Measurements from ENCODE around the gene MT1X. TPM values are rescaled to one million over a fixed set of nuclear protein-coding genes. Genes with fewer than 3 reads are reported as not detected.
A peak's percentile ranks its signal among the peaks of the same experiment; 100 is the strongest.

The MT1X gene
- total and polyA plus RNA-seq, 2 experiments from 2014 or later: 39.8 to 127 TPM

- Histone ChIP-seq H3K4me2 (peak within 1 kb of the TSS; percentile 94), H3K36me3 (replicated peaks; ENCODE audit: insufficient read depth, low read depth) (no peaks in the 10 kb centered on the region), H3K79me2 (peaks cover 31% of the 10 kb centered on the region), H3K4me3 (peak within 1 kb of the TSS; percentile 61), H4K20me1 (ENCODE audit: insufficient read depth, poor library complexity, severe bottlenecking) (no peaks in the 10 kb centered on the region), H3K4me1 (ENCODE audit: insufficient read depth) (no peaks in the 10 kb centered on the region), H3K9me2 (replicated peaks; ENCODE audit: insufficient read depth) (no peaks in the 10 kb centered on the region), H3K27ac (peak within 1 kb of the TSS; percentile 85), H3K27me3 (no peaks in the 10 kb centered on the region), H2AFZ (peak within 1 kb of the TSS; percentile 82), H3K9me3 (ENCODE audit: low read depth) (no peaks in the 10 kb centered on the region)
- no peak for TF ChIP-seq EZH2phosphoT487 (IDR thresholded peaks at IDR 0.05; ENCODE audit: low read depth, severe bottlenecking, unreplicated experiment)
- TF ChIP-seq CTCF (IDR thresholded peaks at IDR 0.05; ENCODE audit: poor library complexity): no peak
- no peak for TF ChIP-seq EZH2 (IDR thresholded peaks at IDR 0.05; ENCODE audit: borderline replicate concordance)
- WGBS (ENCODE audit: low lambda C conversion rate, missing lambda C conversion rate): 1% methylated on average over 66 of the region's 70 CpGs
- DNase-seq (ENCODE audit: low spot score): peak; percentile 96
Observed at GRCh38 chr16:56729735-56730662, 47.7 kb downstream of the MT1X start, which contains the start of gene NUP93. TSS of gene NUP93 (plus strand) at chr16:56730129. CDS start at chr16:56748248, 18,119 bp downstream.

DNA sequence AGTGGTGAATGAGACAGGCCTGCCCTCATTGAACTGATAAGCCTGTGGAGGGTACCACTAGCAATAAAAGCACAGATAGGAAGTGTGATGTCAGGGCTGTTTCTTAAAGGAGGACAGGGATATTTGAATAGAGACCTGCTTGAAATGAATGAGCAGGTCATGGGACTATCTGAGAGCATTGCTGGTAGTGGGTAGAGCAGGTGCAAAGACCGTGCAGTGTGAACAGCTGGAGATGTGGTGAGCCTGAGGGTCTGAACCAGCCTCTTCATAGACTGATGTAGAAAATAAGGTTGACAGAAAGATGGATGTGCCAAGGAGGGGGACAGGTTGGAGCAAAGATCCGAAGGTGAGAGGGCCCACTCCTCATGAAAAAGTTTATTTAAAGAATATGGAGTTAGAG lies 50.1 kb downstream of the MT1X start:
- no peak for DNase-seq (ENCODE audit: low spot score)
- no peak overlapping the region for H3K27ac ChIP-seq
- peaks cover 37% of the 10 kb centered on the region for H3K79me2 ChIP-seq
- TF ChIP-seq EZH2 (IDR thresholded peaks at IDR 0.05; ENCODE audit: borderline replicate concordance) (no peak), EZH2phosphoT487 (IDR thresholded peaks at IDR 0.05; ENCODE audit: low read depth, severe bottlenecking, unreplicated experiment) (no peak), CTCF (IDR thresholded peaks at IDR 0.05; ENCODE audit: poor library complexity) (no peak)
- no peaks in the 10 kb centered on the region for H3K9me2 ChIP-seq (replicated peaks; ENCODE audit: insufficient read depth)
- H3K36me3 ChIP-seq (replicated peaks; ENCODE audit: insufficient read depth, low read depth): no peaks in the 10 kb centered on the region
- H2AFZ ChIP-seq: no peak overlapping the region
- H3K4me3 ChIP-seq: no peak overlapping the region
- H3K27me3 ChIP-seq: no peaks in the 10 kb centered on the region
- no peaks in the 10 kb centered on the region for H3K4me1 ChIP-seq (ENCODE audit: insufficient read depth)
- no peaks in the 10 kb centered on the region for H3K9me3 ChIP-seq (ENCODE audit: low read depth)
- WGBS (ENCODE audit: low lambda C conversion rate, missing lambda C conversion rate): 94% methylated on average over 2 of the region's 2 CpGs
- H4K20me1 ChIP-seq (ENCODE audit: insufficient read depth, poor library complexity, severe bottlenecking): no peaks in the 10 kb centered on the region
- no peak overlapping the region for H3K4me2 ChIP-seq

DNA sequence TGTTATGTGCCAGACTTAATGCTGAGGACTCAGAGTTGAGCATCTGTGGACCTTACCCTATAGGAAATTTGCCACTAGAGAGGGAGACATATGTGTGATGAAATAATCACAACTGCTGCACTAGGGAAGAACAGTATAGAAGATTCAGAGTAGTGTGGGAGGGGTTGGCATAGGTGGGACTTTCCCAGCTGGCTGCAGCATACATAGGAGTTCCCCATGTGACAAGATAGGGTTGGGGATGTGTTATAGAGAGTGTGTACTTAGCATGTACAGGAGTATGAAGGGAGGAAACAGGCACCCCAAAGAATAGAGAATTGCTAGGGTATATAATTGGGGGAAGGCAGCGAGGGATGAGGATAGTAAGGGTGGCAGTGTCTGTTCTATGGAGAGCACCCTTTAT lies 50.6 kb downstream of the MT1X start:
- H4K20me1 ChIP-seq (ENCODE audit: insufficient read depth, poor library complexity, severe bottlenecking): no peaks in the 10 kb centered on the region
- no peak overlapping the region for H3K4me2 ChIP-seq
- peaks cover 37% of the 10 kb centered on the region for H3K79me2 ChIP-seq
- H3K9me3 ChIP-seq (ENCODE audit: low read depth): no peaks in the 10 kb centered on the region
- no peak overlapping the region for H2AFZ ChIP-seq
- H3K4me3 ChIP-seq: no peak overlapping the region
- no peak overlapping the region for H3K27ac ChIP-seq
- H3K36me3 ChIP-seq (replicated peaks; ENCODE audit: insufficient read depth, low read depth): no peaks in the 10 kb centered on the region
- TF ChIP-seq EZH2phosphoT487 (IDR thresholded peaks at IDR 0.05; ENCODE audit: low read depth, severe bottlenecking, unreplicated experiment) (no peak), CTCF (IDR thresholded peaks at IDR 0.05; ENCODE audit: poor library complexity) (no peak), EZH2 (IDR thresholded peaks at IDR 0.05; ENCODE audit: borderline replicate concordance) (no peak)
- H3K4me1 ChIP-seq (ENCODE audit: insufficient read depth): no peaks in the 10 kb centered on the region
- no peaks in the 10 kb centered on the region for H3K27me3 ChIP-seq
- H3K9me2 ChIP-seq (replicated peaks; ENCODE audit: insufficient read depth): no peaks in the 10 kb centered on the region
- no peak for DNase-seq (ENCODE audit: low spot score)
- whole genome bisulfite sequencing (ENCODE audit: low lambda C conversion rate, missing lambda C conversion rate): 86% methylated on average over 1 of the region's 1 CpG

Other genes starting within 250 kb of the MT1X start
- gene NUDT21, start 231.1 kb upstream of the MT1X start, total RNA-seq: 75.3 and 76.6 TPM in 2 replicates
- gene NUDT21, start 231.1 kb upstream of the MT1X start, polyA plus RNA-seq: 44.7 and 47.4 TPM in 2 replicates
- gene OGFOD1, start 230.9 kb upstream of the MT1X start, total RNA-seq: 45.6 and 58.9 TPM in 2 replicates
- gene OGFOD1, start 230.9 kb upstream of the MT1X start, polyA plus RNA-seq: 37.0 and 55.5 TPM in 2 replicates
- gene BBS2, start 162.4 kb upstream of the MT1X start, total RNA-seq: 39.0 and 47.0 TPM in 2 replicates
- gene BBS2, start 162.4 kb upstream of the MT1X start, polyA plus RNA-seq: 31.5 and 40.8 TPM in 2 replicates
- gene MT4, start 117.4 kb upstream of the MT1X start, total RNA-seq: not detected in 2 replicates
- not detected in 2 replicates for gene MT4, start 117.4 kb upstream of the MT1X start, polyA plus RNA-seq
- gene MT3, start 92.9 kb upstream of the MT1X start, total RNA-seq: not detected in 2 replicates
- gene MT3, start 92.9 kb upstream of the MT1X start, polyA plus RNA-seq: not detected in 2 replicates
- 64.9 and 70.3 TPM in 2 replicates for gene MT2A, start 73.9 kb upstream of the MT1X start, total RNA-seq
- 914 and 1,143 TPM in 2 replicates for gene MT2A, start 73.9 kb upstream of the MT1X start, polyA plus RNA-seq
- 42.3 and 65.5 TPM in 2 replicates for gene MT1E, start 56.7 kb upstream of the MT1X start, total RNA-seq
- 105 and 121 TPM in 2 replicates for gene MT1E, start 56.7 kb upstream of the MT1X start, polyA plus RNA-seq
- 0.60 TPM in 1 of 2 replicates, not detected in the other for gene MT1M, start 49.8 kb upstream of the MT1X start, total RNA-seq
- 0.26 TPM in 1 of 2 replicates, not detected in the other for gene MT1M, start 49.8 kb upstream of the MT1X start, polyA plus RNA-seq
- not detected in 2 replicates for gene MT1A, start 43.8 kb upstream of the MT1X start, total RNA-seq
- 1.9 and 2.7 TPM in 2 replicates for gene MT1A, start 43.8 kb upstream of the MT1X start, polyA plus RNA-seq
- not detected in 2 replicates for gene MT1B, start 30.6 kb upstream of the MT1X start, total RNA-seq
- gene MT1B, start 30.6 kb upstream of the MT1X start, polyA plus RNA-seq: 0.47 and 2.2 TPM in 2 replicates
- gene MT1F, start 24.5 kb upstream of the MT1X start, total RNA-seq: 3.1 and 7.1 TPM in 2 replicates
- 8.7 and 11.8 TPM in 2 replicates for gene MT1F, start 24.5 kb upstream of the MT1X start, polyA plus RNA-seq
- gene MT1G, start 14.4 kb upstream of the MT1X start, total RNA-seq: 49.7 and 64.1 TPM in 2 replicates
- 44.5 and 45.3 TPM in 2 replicates for gene MT1G, start 14.4 kb upstream of the MT1X start, polyA plus RNA-seq
- gene MT1H, start 12.7 kb upstream of the MT1X start, total RNA-seq: 2.1 TPM in 1 of 2 replicates, not detected in the other
- 2.0 and 13.5 TPM in 2 replicates for gene MT1H, start 12.7 kb upstream of the MT1X start, polyA plus RNA-seq
- gene NUP93, start 47.7 kb downstream of the MT1X start, total RNA-seq: 23.5 and 36.4 TPM in 2 replicates
- 35.7 and 39.6 TPM in 2 replicates for gene NUP93, start 47.7 kb downstream of the MT1X start, polyA plus RNA-seq
- gene SLC12A3, start 182.7 kb downstream of the MT1X start, total RNA-seq: not detected in 2 replicates
- not detected in 2 replicates for gene SLC12A3, start 182.7 kb downstream of the MT1X start, polyA plus RNA-seq
- gene HERPUD1, start 249.7 kb downstream of the MT1X start, total RNA-seq: 201 and 253 TPM in 2 replicates
- 185 and 199 TPM in 2 replicates for gene HERPUD1, start 249.7 kb downstream of the MT1X start, polyA plus RNA-seq

All from hepatocyte (in vitro differentiated cells).